AG04450 (cell line): ENCODE results near the gene TMTC1. TPM values are rescaled to one million over a fixed set of nuclear protein-coding genes. Genes with fewer than 3 reads are reported as not detected.

Experiments
- CTCF ChIA-PET: fragments of 300-600, 350-600 bp; formaldehyde crosslinking; extraction: SDS; loops from one replicate; lab custom pipeline; 2022; ENCODE audit warnings: antibody characterized with exemption, inconsistent platforms; lab: Charles Lee
- POLR2A ChIA-PET: fragments of 350-600 bp; formaldehyde crosslinking; extraction: SDS; loops from one replicate; lab custom pipeline; 2021; ENCODE audit warnings: antibody characterized with exemption, inconsistent platforms; lab: Yijun Ruan, JAX
- DNase-seq: peaks from one replicate; pipeline ENCODE4 v3.0.0-alpha.2; 2011; ENCODE audit warnings: low read depth, low spot score
- H3K27ac ChIP-seq: one replicate; pipeline ENCODE4 v1.5.1; 2012; ENCODE audit warnings: low read depth, low read length, control low read depth
- H3K27me3 ChIP-seq: one replicate; pipeline ENCODE4 v1.6.0; 2012; ENCODE audit warnings: low read length; ENCODE audit not compliant: control insufficient read depth, insufficient read depth
- H3K4me3 ChIP-seq: 2 replicates; pipeline ENCODE4 v1.5.1; 2011; ENCODE audit warnings: mild to moderate bottlenecking, low read depth, low read length, control low read depth
- H3K9me3 ChIP-seq: 2 replicates; pipeline ENCODE4 v1.5.1; 2012; ENCODE audit warnings: low read length; ENCODE audit not compliant: control insufficient read depth, insufficient read depth
- polyA plus RNA-seq: library from polyadenylated mRNA; depleted of rRNA; stranded (reverse); fragments of >200 nt; gene quantifications from 2 replicates; pipeline ENCODE4 v1.2.3, GENCODE V29; 2011
- TF ChIP-seq, protein P1 (sequence below): IDR thresholded peaks from 2 replicates; pipeline ENCODE4 v1.5.1; 2011; ENCODE audit warnings: low read depth, low read length, control low read depth, inconsistent platforms

TMTC1 gene
- polyA plus RNA-seq, 1 experiment: 66.8 TPM

- Histone ChIP-seq H3K9me3 (no peaks in the 10 kb centered on the region), H3K4me3 (no peak overlapping the region), H3K27ac (no peak overlapping the region), H3K27me3 (no peaks in the 10 kb centered on the region)
- POLR2A ChIA-PET: no interaction called here
- CTCF ChIA-PET: interaction anchor here (1.4 kb wide), 1 partner anchor 15 kb away, joined by 5 read pairs; no protein-coding TSS in a partner anchor
- DNase-seq: peak; percentile 32
- TF ChIP-seq, protein P1, sequence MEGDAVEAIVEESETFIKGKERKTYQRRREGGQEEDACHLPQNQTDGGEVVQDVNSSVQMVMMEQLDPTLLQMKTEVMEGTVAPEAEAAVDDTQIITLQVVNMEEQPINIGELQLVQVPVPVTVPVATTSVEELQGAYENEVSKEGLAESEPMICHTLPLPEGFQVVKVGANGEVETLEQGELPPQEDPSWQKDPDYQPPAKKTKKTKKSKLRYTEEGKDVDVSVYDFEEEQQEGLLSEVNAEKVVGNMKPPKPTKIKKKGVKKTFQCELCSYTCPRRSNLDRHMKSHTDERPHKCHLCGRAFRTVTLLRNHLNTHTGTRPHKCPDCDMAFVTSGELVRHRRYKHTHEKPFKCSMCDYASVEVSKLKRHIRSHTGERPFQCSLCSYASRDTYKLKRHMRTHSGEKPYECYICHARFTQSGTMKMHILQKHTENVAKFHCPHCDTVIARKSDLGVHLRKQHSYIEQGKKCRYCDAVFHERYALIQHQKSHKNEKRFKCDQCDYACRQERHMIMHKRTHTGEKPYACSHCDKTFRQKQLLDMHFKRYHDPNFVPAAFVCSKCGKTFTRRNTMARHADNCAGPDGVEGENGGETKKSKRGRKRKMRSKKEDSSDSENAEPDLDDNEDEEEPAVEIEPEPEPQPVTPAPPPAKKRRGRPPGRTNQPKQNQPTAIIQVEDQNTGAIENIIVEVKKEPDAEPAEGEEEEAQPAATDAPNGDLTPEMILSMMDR: no peak
Observed at GRCh38 chr12:29537298-29537697, 246.4 kb downstream of the TMTC1 start.

DNA sequence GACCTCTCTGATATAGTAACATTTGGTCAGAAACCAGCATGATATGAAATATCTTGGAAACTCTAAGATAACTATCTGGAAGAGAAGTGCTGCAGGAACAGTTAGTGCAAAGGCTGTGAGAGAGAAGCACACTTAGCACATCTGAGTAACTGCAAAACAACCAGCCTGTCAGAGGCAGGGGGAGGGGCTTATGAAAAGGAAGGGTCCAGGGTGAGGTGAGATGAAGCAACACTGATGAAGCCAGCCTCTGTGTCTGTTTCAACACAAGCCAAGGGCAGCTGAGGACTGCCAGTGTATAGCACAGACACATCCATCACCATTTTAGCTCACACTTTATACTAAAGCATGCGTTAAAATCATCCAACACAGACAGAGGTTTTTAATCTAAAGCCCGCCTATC, 248.8 kb downstream of the TMTC1 start:
- TF ChIP-seq, protein P1: no peak
- CTCF ChIA-PET: interaction anchor here (5.3 kb wide), 1 partner anchor 15 kb away, joined by 38 read pairs; no protein-coding TSS in a partner anchor
- H3K27me3 ChIP-seq: no peaks in the 10 kb centered on the region
- H3K9me3 ChIP-seq: no peaks in the 10 kb centered on the region
- H3K27ac ChIP-seq: no peak overlapping the region
- POLR2A ChIA-PET: no interaction called here
- no peak overlapping the region for H3K4me3 ChIP-seq
- no peak for DNase-seq

- no peak overlapping the region for H3K4me3 ChIP-seq
- H3K27ac ChIP-seq: no peak overlapping the region
Observed at GRCh38 chr12:29533815-29534489, 249.8 kb downstream of the TMTC1 start.

DNA sequence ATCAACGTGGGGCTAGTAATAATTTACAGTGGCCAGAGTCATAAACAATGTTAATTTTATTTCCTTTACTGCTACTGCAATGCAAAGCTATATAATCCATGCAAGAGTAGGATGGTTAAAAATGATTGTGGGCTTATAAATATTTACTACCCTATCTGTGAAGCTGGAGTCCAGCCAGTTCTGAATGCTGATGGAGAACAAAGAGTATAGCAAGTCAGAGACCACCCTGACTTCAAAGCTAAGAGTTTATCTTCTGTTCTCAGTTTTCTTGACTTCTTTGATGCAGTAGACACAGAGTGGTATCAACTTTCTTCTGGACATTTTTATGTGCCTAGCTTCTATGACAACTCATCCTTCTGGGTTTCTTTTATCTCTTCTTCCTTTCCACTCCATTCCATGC, 252.3 kb downstream of the TMTC1 start:
- DNase-seq: no peak
- Histone ChIP-seq H3K9me3 (no peaks in the 10 kb centered on the region), H3K27ac (no peak overlapping the region), H3K27me3 (no peaks in the 10 kb centered on the region), H3K4me3 (no peak overlapping the region)
- ChIA-PET CTCF (interaction anchor here (1.2 to 5.3 kb wide), 2 partner anchors 9 to 12 kb away, joined by 5 to 38 read pairs; no protein-coding TSS in a partner anchor), POLR2A (no interaction called here)
- TF ChIP-seq, protein P1: no peak

More at GRCh38 chr12:29533815-29534489, 249.8 kb downstream of the TMTC1 start:
- no peaks in the 10 kb centered on the region for H3K9me3 ChIP-seq
- TF ChIP-seq, protein P1: no peak
- no peak for DNase-seq
- no peaks in the 10 kb centered on the region for H3K27me3 ChIP-seq
- CTCF ChIA-PET: interaction anchor here (5.3 kb wide), 1 partner anchor 14 kb away, joined by 38 read pairs; no protein-coding TSS in a partner anchor
- POLR2A ChIA-PET: no interaction called here

DNA sequence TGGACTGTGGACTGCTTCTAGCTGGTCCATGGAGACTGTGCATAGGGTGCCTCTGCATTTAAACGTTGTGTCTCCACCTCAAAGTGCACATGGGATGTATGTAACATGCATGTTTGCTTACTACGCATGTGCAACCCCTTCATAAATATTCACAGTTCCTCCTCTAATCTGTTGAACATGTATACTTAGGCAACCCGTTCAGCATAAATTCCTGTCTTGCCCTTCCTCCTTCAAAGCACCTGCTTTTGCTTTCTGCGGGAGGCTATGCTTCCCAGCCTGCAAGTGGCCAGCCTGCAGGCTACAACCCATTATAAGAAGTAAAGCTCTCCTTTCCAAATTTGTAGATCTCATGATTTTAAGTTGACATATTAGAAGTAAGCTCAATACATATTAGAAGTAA, 253.3 kb downstream of the TMTC1 start:
- CTCF ChIA-PET: interaction anchor here (0.7 to 5.3 kb wide), 2 partner anchors 11 to 29 kb away, joined by 3 to 38 read pairs; no protein-coding TSS in a partner anchor
- TF ChIP-seq, protein P1: no peak
- Histone ChIP-seq H3K4me3 (no peak overlapping the region), H3K27ac (no peak overlapping the region), H3K9me3 (no peaks in the 10 kb centered on the region), H3K27me3 (no peaks in the 10 kb centered on the region)
- DNase-seq: no peak
- POLR2A ChIA-PET: no interaction called here
